CD4-positive, alpha-beta T cell treated with Interleukin-4 for 4 hours (primary cell): ENCODE data around the gene GSTO2.

ENCODE experiments used
- DNase-seq: peaks from one replicate; pipeline ENCODE4 v3.0.0-alpha.2; 2020

The GSTO2 gene

DNA sequence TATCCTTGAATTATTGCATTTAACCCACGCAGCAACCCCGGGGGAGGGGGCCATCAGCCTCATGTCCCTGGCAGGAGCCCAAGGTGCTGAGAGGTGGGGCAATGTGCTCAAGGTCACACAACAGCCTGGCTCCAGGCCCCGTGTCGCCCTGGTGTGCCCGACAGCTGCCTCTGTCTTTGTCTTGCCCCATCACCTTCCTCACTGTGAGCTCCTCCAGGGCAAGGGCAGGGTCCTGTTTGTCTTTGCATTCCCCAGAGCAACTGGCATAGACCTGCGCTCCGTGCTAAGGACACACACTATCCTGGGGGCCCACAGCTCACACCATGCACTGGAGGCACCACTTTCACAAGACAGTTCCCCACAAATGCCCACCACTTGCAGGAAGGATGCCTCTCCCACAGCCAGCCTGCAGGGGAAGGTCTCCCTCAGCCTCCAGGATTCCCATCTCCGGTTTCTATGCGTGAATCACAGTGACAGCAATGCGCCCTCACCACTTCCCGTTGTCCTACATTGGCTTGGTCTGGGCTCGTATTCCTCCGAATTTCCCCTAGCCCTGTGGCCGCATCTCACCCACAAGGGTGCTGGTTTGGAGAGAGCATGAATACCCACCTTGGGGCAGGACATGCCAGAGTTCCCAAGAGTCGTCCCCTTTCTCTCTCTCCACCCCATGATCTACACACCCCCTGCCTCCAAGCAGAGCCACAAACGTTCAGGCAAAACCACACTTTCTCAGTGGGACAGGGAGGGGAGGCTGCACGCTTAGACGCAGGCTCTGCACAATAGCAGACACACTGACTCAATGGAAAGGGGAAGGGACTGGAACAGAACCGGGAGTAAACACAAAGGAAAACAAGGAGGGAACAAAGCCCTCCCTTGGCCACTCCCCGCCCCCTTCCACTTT, 59.0 kb downstream of the GSTO2 start:
- no peak for DNase-seq

DNA sequence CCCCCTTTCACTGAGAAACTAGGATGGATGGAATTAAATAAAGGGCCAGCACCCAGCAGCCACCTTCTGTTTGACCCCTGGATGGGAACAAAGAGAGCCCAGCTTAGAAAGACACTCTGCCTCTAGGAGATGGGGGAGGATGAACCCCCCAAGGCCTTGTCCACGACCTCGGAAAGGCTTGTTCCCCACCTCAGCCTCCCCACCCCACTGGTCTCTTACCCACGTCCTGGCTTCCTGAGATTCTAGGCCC, 59.6 kb downstream of the GSTO2 start:
- no peak for DNase-seq

GRCh38 chr10:104328896-104329710, 60.1 kb downstream of the GSTO2 start:
- DNase-seq: peak; percentile 87

DNA sequence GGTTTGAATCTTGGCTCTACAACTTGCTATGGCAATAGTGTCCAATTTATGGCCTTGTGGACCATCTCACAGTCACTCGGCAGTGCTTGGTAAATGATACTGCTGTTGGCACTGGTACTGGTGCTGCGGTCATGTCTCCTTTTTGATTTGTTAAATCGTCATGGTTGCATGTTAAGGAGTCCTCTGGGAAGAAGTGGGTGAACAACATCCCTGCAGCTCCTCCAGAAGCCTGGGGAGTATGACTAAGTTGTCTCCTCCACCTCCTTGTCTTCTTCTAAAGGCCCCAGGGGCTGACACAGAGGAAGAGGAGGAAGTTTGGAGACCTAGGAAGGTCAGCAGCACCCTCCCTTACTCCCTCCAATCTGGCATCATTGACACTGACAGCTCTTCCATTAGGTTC, 60.8 kb downstream of the GSTO2 start:
- no peak for DNase-seq

- no peak for DNase-seq
Observed at GRCh38 chr10:104330168-104331110, 61.5 kb downstream of the GSTO2 start.

- no peak for DNase-seq
Observed at GRCh38 chr10:104331208-104331838, 62.3 kb downstream of the GSTO2 start.

GRCh38 chr10:104332243-104333031, 63.5 kb downstream of the GSTO2 start:
- no peak for DNase-seq

GRCh38 chr10:104333032-104333727, 64.2 kb downstream of the GSTO2 start:
- peak; percentile 66 for DNase-seq

GRCh38 chr10:104333728-104334373, 64.9 kb downstream of the GSTO2 start:
- no peak for DNase-seq

- no peak for DNase-seq
Observed at GRCh38 chr10:104334561-104334960, 65.6 kb downstream of the GSTO2 start.

- no peak for DNase-seq
Observed at GRCh38 chr10:104334965-104335650, 66.1 kb downstream of the GSTO2 start.

DNA sequence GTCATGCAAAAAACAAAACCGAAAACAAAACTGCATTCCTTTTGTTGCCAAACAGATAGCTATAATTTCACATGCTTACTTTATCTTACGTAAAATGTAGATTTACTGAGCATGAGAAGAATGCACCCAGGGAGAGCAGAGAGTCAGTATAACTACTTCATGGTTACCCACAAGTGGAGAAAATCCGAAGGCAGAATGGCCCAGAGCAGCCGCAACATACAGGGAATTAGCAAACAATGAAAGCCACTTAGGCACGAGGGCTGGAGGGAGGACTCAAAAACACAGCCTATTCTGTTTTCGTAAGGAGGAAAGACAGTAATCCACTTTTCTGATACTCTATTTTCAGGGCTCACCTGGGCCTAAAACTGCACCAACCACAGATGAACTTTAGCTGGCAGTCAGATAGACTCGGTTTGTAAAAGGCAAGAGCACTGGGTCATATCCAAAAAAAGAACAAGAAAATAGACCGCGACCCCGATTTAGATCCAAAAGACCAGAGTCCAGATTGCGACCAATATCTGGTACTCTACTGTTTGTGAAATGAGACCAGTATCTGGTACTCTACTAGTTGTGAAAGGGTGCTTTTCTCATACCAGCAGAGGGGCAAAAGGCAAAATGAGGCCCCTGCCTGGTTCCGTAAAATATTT, 68.0 kb downstream of the GSTO2 start:
- no peak for DNase-seq

DNA sequence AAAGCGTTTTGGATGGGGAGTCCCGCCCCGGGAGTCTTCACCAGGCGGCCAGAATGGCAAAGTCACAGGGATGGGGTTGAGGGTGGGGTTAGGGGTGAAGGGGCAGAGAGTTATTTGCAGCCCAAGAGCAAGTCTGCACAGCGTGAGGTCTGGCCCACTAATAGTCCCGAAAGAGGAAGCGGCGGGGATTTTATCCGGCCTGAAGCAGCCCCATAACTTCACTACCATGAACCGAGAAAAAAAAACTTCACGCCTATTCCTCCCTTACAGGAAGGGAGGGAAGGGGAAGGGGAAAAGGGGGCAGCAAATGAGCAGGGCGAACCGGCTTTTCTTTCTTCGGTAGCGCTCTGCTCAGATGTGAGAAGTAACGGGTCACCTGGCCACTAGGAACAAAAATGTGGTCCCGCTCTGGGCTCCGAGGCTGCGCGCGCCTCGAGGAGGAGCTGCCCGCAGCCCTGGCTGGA, 68.6 kb downstream of the GSTO2 start:
- no peak for DNase-seq

DNA sequence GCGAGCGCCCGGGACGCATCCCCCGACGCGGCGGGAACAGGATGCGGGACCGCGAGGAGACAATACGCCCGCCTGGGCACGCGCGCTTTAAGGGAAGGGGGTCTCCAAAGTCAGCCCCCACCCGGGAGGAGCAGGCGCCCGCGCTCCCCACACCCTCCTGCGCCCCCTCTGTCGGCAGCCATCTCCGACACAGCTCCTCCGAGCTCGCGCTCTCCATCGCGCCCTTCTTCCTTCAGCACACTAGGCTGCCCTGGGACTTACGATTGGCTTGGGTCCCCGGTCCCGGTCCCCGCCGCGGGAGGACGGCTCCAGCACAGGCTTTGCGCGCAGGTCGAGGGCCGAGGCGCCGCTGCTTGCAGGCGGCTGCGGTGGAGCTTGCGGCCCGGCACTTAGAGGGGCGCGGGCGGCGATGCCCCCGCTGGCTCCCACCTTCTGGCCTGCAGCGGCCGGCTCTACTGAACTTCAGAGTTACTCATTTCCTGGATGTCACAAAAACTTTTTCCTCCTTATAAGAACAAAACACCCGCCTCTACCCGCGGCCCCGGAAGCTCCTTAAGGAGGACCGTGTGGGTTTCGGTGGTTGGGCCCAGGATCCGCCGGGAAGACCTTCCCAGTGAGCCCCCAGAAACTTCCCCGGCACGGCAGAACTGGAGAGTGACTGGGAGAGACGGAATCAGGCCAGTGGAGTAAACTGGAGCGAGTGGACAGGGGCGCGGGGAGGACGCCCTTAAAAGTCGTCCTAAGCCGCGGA, 69.2 kb downstream of the GSTO2 start, which contains the start of gene ITPRIP:
ITPRIP (minus strand) TSS at position 481 of the 751 bp plus-strand sequence. CDS start 22,414 bp downstream, outside the sequence.
- DNase-seq: peak; percentile 77

DNA sequence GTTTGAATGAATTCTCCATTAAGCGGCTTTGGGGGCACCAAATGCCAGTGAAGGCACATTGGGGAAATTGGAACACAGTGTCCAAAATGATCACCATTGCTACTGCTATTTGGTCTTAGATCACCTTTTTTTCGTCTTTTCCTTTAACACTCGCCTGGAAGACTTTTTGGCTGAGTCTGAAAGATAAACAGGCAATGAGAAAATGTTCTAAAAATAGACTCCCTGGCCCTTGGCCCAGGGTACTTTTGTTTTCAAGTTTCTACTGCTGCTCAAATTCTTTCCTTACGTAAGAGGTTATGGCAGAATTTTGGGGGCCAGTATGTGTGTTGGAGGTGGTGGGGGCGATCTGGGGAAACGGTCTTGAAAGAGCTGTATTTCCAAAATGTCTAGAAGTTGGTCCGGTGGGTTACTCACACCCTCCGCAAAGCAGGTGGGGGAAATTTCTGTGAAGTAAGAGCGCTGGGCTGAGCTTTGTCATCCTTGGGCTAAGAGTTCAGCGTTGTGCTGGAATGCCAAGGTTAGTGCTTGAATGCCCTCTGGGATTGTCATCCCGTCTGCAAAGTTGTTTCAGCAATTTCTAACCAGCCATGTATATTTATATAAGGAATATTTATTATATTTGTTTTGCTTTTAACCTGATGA, 70.6 kb downstream of the GSTO2 start:
- DNase-seq: no peak

GRCh38 chr10:104340111-104340526, 71.1 kb downstream of the GSTO2 start:
- no peak for DNase-seq

- DNase-seq: no peak
Observed at GRCh38 chr10:104340641-104341040, 71.7 kb downstream of the GSTO2 start.

DNA sequence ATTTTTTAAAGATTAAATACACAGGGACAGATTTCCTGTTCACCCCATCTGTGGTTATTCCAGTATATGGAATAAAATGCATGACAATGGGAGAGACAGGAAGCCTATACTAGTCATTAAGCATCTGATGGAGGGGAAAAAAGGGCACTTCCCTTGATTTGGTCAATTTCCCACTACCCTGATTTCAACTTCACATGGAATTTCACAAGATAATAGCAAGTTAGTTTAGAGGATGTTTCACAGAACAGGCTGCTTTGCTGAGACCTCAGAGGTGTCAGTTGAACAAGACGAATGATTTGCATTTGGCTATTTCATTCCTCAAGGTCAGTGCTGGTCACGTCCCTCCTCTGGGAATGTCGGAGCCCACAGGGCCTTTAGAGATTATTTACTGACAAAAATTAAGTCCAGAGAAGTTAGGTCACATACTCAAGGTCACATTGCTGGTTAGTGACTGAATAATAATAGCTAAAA, 74.0 kb downstream of the GSTO2 start:
- no peak for DNase-seq
